ENCODE results near the gene TTLL1.

DNA sequence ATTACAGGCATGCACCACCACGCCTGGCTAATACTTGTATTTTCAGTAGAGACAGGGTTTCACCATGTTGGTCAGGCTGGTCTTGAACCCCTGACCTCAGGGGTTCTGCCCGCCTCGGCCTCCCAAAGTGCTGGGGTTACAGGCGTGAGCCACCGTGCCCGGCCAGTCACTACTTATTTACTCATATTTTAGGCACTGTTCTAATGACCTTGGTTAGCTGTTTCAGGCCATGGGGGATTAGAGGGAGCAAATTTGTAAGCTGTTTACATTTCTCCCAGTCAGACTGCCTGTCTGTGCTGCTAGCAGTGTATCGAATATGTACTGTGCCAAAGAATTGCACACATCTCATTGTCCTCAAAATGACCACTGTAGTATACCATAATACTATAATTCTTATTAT, 41.6 kb downstream of the TTLL1 start:
- TF ChIP-seq, protein P1, sequence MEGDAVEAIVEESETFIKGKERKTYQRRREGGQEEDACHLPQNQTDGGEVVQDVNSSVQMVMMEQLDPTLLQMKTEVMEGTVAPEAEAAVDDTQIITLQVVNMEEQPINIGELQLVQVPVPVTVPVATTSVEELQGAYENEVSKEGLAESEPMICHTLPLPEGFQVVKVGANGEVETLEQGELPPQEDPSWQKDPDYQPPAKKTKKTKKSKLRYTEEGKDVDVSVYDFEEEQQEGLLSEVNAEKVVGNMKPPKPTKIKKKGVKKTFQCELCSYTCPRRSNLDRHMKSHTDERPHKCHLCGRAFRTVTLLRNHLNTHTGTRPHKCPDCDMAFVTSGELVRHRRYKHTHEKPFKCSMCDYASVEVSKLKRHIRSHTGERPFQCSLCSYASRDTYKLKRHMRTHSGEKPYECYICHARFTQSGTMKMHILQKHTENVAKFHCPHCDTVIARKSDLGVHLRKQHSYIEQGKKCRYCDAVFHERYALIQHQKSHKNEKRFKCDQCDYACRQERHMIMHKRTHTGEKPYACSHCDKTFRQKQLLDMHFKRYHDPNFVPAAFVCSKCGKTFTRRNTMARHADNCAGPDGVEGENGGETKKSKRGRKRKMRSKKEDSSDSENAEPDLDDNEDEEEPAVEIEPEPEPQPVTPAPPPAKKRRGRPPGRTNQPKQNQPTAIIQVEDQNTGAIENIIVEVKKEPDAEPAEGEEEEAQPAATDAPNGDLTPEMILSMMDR (IDR thresholded peaks at IDR 0.05; ENCODE audit: low read depth, low read length, missing input control) = no peak
- TF ChIP-seq TAF1 (conservative IDR thresholded peaks at IDR 0.05) (no peak), GABPA (IDR thresholded peaks at IDR 0.05 in 1 of 2, conservative IDR thresholded peaks at IDR 0.05 in 1 of 2) (no peak), SP1 (IDR thresholded peaks at IDR 0.05) (no peak), RAD21 (IDR thresholded peaks at IDR 0.05) (no peak), YY1 (IDR thresholded peaks at IDR 0.05) (no peak), NR2F2 (IDR thresholded peaks at IDR 0.05) (no peak), FOXA2 (IDR thresholded peaks at IDR 0.05) (no peak), REST (IDR thresholded peaks at IDR 0.05) (no peak)
- TF ChIP-seq, protein P2, sequence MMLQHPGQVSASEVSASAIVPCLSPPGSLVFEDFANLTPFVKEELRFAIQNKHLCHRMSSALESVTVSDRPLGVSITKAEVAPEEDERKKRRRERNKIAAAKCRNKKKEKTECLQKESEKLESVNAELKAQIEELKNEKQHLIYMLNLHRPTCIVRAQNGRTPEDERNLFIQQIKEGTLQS (IDR thresholded peaks at IDR 0.05) = no peak
- TF ChIP-seq, protein P3, sequence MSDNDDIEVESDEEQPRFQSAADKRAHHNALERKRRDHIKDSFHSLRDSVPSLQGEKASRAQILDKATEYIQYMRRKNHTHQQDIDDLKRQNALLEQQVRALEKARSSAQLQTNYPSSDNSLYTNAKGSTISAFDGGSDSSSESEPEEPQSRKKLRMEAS (IDR thresholded peaks at IDR 0.05) = no peak
- TF ChIP-seq, protein P4, sequence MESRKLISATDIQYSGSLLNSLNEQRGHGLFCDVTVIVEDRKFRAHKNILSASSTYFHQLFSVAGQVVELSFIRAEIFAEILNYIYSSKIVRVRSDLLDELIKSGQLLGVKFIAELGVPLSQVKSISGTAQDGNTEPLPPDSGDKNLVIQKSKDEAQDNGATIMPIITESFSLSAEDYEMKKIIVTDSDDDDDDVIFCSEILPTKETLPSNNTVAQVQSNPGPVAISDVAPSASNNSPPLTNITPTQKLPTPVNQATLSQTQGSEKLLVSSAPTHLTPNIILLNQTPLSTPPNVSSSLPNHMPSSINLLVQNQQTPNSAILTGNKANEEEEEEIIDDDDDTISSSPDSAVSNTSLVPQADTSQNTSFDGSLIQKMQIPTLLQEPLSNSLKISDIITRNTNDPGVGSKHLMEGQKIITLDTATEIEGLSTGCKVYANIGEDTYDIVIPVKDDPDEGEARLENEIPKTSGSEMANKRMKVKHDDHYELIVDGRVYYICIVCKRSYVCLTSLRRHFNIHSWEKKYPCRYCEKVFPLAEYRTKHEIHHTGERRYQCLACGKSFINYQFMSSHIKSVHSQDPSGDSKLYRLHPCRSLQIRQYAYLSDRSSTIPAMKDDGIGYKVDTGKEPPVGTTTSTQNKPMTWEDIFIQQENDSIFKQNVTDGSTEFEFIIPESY (IDR thresholded peaks at IDR 0.05) = no peak

All from liver (tissue), 3 donors.